GM19239 (cell line): Measurements from ENCODE around the gene CC2D2A.
A peak's percentile ranks its signal among the peaks of the same experiment; 100 is the strongest.

ENCODE experiments used
- DNase-seq: peaks from one replicate; pipeline ENCODE4 v3.0.0; 2011; ENCODE audit warnings: low spot score; ENCODE audit not compliant: insufficient read length
- FAIRE-seq: peaks from 2 replicates; lab custom pipeline; 2011; peaks lifted over from hg19 to GRCh38; lab: Jason Lieb, UNC

The CC2D2A gene

DNA sequence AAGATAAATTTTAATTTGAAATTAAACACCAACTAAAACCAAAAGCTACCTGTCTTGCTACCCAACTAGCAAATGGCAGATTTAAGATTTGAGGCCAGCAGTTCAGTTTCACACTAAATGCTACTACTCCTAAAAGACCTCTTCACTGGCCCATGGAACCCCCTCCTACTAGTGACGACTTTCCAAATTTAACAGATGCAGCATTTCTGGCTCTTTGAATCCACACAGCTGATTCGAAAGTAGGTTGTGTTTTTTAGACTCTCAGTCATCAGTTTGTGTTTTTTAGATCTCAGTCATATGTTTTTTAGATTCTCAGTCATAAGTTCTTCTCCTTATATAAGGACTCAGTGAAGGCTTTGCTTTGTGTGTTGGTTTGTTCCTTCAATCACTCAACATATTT is 11.1 kb upstream of the CC2D2A start:
- DNase-seq: no peak
- no peak for FAIRE-seq

- FAIRE-seq: no peak
- DNase-seq: no peak
These were observed 10.0 kb upstream of the CC2D2A start for GRCh38 chr4:15459706-15460105.

DNA sequence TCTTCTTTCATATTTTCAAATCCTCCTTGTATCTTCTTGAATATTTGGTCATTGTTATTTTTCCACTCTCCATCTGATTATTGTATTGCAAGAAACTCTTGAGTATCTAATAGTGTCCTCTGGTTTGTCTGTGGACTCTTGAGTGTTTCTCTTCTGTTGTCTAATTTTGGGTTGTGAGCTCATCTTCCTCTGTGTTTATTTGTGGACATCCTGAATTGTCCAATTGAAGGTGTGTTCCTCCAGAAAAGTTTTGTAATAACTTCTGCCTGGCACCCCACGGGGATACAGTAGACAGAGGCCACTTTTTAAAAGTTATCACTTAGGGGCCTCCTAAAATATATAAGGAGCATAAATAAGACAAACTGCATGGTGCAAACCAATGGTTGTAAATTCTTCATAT is 3.1 kb upstream of the CC2D2A start:
- DNase-seq: no peak
- FAIRE-seq: no peak

DNA sequence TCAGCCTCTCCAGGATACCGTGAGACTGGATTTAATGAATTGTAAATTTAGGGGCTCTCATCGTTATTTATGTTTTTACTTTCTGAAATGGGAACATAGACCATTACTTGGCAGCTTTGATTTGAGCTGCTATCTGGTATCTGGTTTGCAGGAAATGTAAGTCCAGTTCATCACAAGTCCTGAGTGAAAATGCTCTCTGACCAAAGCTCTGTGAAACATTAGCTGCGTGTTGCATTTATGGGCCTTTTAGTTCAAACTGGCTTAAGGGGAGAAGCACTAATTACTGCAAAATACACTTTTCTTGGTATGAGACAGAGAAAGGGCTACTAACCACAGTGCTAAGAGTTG is 420 bp downstream of the CC2D2A start:
- FAIRE-seq: no peak

GRCh38 chr4:15476396-15476795 is 6.7 kb downstream of the CC2D2A start:
- FAIRE-seq: no peak

More for the DNA sequence above, 420 bp downstream of the CC2D2A start:
- DNase-seq: no peak

DNA sequence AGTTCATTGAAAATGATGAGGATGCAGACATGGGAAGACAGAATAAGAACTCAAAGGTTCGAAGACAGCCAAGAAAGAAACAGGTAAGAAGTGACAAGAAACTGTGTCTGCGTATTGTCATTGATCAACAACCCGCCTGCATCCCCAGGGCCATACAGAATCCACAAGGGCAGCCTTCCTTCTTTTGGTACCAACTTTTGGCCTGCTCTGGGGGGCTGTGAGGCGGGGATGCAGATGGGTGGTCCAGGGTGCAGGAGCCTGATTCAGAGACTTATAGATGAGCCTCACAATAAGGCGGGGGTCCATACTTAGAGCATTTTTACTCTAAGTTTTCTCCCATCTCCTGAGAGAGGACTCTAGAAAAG is 9.0 kb downstream of the CC2D2A start:
- DNase-seq (no peak), FAIRE-seq (no peak)

More at GRCh38 chr4:15476396-15476795, 6.7 kb downstream of the CC2D2A start:
- DNase-seq: no peak

DNA sequence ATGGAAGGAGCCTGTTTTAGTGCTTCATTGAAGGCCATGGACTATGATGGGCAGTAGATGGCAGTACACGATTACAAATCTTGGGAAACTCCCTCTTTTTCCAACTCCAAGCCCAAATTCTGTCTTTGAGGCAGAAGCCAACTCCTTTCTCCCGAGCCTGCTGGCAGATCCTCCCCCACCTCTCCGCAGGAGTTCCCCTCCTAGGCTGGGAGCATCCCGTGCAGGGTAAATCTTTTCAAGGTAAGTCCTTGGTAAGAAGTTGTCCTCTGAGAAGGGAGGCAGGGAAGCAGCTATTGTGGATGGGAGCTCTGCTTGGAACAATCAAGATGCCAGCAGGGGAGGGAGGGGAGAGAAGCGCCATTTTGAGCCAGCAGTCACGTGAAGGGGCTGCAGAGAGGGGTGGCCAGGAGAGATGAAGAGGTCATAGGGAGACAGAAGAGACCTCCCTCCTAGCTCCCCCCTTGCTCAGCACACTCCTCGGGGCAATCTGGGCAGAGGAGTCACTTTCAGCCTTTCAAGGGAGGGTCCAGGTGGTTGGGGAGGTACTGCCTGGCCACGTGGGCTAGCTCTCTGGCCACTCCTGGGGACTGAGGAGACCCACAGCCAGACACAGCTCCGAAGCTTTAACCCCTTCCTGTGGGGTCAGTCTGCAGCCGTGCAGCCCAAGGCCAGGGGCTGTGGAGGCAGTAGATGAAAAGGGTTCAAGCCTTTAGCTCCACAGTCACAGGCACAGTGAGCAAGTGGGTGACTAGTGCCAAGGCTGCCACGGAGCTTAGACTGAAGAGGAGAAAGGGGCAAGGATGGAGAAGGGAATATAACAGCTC is 9.6 kb downstream of the CC2D2A start:
- no peak for FAIRE-seq
- DNase-seq: peak; percentile 12

- DNase-seq: no peak
- FAIRE-seq: no peak
These were observed 10.2 kb downstream of the CC2D2A start for GRCh38 chr4:15479913-15480185.

DNA sequence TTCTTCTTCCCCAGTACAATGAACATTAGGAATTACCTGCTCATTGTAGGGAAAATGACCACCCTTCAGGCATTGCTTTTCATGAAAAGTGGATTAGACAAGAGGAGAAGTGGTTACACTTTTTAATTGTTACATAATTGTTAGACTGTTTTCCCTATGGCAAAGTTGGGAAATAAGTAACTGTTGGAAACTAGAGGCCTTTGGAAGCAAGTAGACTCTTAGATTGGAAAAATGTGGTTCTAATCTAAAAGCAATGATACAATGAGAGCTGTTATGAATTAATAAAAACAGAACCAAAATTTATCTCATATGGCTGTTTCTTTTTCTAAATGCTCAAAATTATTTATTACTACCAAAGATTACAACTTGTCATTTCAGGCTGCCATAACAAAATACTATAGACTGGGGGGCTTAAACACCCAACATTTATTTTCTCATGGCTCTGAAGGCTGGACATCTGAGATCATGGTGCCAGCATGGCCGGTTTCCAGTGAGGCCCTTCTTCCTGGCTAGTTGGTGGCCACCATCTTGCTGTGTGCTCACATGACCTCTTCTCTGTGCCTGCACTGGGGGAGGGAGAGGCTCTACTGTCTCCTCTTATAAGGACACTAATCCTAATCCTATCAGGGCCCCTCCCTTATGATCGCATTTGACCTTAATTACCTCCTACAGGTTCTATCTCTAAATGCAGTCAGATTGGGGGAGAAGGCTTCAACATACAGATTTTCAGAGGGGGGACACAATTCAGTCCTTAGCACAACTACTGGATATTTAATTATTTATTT is 12.5 kb downstream of the CC2D2A start:
- FAIRE-seq: no peak
- DNase-seq: no peak

DNA sequence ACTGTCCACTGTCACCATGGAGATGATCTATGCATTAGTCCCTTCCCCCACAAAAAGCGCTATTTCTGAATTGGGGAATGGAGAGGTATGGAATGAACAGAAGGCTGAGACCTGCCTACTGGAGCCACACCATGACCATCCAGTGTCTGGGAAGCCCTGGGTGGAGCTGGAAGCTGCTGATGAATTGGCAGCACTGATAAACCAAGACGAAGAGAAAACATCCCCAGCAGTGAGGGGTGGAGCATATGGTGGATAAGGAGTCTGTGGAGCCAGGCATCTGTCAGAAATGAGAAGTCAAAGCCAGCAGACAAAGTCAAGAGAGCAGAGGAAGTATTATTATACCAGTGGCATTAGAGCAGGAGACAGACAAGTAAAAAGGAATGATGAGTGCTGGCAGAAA is 13.2 kb downstream of the CC2D2A start:
- DNase-seq (no peak), FAIRE-seq (no peak)

DNA sequence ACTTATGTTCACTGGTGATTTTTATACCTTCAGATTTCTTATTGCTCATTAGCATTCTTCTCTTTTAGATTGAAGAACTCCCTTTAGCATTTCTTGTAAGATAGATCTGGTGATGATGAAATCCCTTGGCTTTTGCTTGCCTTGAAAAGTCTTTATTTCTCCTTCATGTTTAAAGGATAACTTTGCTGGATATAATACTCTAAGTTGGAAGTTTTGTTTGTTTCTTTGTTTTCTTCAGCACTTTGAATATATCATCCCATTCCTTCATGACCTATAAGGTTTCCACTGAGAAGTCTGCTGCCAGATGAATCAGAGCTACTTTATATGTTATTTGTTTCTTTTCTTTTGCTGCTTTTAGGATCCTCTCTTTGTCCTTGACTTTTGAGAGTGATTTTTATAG is 18.5 kb downstream of the CC2D2A start:
- DNase-seq (no peak), FAIRE-seq (no peak)

- DNase-seq (no peak), FAIRE-seq (no peak)
These were observed 19.2 kb downstream of the CC2D2A start for GRCh38 chr4:15488658-15489470.

DNA sequence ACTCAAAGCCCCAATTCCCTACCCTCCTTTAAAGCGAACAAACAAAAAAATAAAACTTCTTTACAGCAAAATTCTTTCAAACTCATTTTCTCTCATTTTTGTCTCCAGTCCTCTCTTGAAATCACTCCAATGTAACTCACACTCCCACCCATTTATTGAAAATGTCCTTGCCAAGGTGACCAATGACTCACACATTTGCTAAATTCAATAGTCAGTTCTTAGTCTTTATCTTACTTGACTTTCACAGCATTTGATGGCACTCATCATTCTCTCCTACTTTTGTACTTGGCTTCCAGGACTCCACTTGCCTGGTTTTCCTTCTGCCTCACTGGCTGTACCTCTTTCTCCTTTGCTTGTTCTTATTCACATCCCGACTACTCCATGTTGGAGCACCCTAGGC is 19.9 kb downstream of the CC2D2A start:
- no peak for FAIRE-seq
- no peak for DNase-seq

GRCh38 chr4:15493411-15493810 is 23.7 kb downstream of the CC2D2A start:
- FAIRE-seq: no peak

GRCh38 chr4:15495621-15496020 is 25.9 kb downstream of the CC2D2A start:
- no peak for FAIRE-seq
- DNase-seq: no peak

More at GRCh38 chr4:15493411-15493810, 23.7 kb downstream of the CC2D2A start:
- no peak for DNase-seq

- DNase-seq: no peak
- no peak for FAIRE-seq
These were observed 28.7 kb downstream of the CC2D2A start for GRCh38 chr4:15498356-15498755.

DNA sequence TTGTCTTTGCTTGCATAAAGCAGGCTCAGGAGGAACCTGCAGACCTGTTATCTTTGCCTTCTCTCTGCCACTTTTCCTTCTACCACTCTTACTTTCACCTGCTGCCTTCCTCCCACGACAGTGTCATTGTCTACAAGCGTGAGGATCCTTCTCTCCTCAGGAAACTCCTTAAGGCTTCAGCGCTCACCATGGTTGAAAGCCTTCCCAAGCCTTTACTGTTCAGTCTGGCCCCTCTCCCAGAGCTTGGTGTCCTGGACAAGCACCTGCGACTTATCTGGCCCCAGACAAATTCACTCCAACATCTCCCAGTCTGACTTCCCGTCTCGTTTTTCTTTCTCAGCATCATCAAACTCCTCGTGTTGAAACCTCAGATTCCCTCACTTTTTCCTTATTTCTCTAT is 31.0 kb downstream of the CC2D2A start:
- FAIRE-seq: no peak
- no peak for DNase-seq

DNA sequence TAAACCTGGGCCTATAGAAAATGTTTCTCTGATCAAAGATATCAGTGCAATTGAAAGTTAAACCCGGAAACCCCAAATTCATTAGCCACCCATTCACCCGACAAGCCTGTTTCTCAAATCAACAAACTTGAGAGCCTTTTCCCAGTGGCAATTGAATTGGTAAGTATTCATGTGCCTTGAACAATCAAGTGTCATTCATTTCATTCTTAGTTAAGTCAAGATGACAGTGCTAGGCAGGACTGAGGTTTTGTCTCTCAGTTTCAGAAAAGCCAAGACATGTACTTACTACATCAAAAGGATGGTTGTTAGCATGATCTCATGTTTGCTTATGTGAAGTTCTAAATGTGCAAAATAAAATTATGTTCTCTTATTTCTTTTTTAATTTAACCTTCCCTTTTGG is 32.3 kb downstream of the CC2D2A start:
- DNase-seq (no peak), FAIRE-seq (no peak)

GRCh38 chr4:15502384-15502783 is 32.7 kb downstream of the CC2D2A start:
- FAIRE-seq (no peak), DNase-seq (no peak)

GRCh38 chr4:15504041-15504440 is 34.4 kb downstream of the CC2D2A start:
- DNase-seq (no peak), FAIRE-seq (no peak)

DNA sequence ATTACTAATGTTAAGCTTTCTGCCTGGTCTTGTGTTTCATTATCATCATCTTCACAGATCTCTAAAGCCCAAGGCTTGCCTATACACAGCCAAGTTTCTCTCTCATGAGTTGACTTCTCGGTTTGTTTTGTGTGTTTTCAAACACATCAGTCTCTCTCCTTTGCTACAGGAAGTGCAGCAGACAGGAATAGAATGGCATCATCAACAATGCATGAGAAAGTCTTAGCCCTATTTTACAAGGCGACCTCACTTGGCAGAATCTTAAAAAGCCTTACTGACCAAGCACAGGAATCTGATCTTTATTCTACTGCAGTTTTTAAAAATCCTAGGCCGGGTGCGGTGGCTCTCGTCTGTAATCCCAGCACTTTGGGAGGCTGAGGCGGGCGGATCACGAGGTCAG is 36.8 kb downstream of the CC2D2A start:
- FAIRE-seq (no peak), DNase-seq (no peak)
